ENCODE results near the gene SERPINB7. TPM values are rescaled to one million over a fixed set of nuclear protein-coding genes. Genes with fewer than 3 reads are reported as not detected.

SERPINB7 gene
- total RNA-seq, 1 experiment from 2014 or later: not detected

GRCh38 chr18:63783394-63783793, 8.2 kb downstream of the SERPINB7 start:
- no peaks in the 10 kb centered on the region for H3K27me3 Mint-ChIP-seq (ENCODE audit: low read depth)
- no CpG with 5 or more reads among the region's 5 CpGs for WGBS (ENCODE audit: extremely low coverage, insufficient read length, low lambda C conversion rate)
- DNase-seq: peak; percentile 43

More at GRCh38 chr18:63783394-63783793, 8.2 kb downstream of the SERPINB7 start:
- H4K20me1 ChIP-seq (ENCODE audit: control insufficient read depth, insufficient read depth, insufficient read length): no peaks in the 10 kb centered on the region
- H3K9ac ChIP-seq (ENCODE audit: extremely low read depth, insufficient read length, low read length): no peak overlapping the region
- H2BK20ac ChIP-seq (ENCODE audit: low read depth, low read length, poor library complexity, severe bottlenecking): no peak overlapping the region
- H3K4me1 ChIP-seq (ENCODE audit: insufficient read depth, low read length): no peaks in the 10 kb centered on the region
- no peak overlapping the region for H2BK12ac ChIP-seq (ENCODE audit: insufficient read length, low read depth, low read length)
- no peak overlapping the region for H3K23ac ChIP-seq (ENCODE audit: insufficient read length, low read depth, low read length)
- H3K4me2 ChIP-seq (ENCODE audit: insufficient read depth, insufficient read length, low read length): no peak overlapping the region
- H3K27ac Mint-ChIP-seq: no peak overlapping the region
- H4K5ac ChIP-seq (ENCODE audit: insufficient read length, low read depth, low read length): no peak overlapping the region
- no peak overlapping the region for H2BK5ac ChIP-seq (ENCODE audit: insufficient read length, low read length)
- no peak overlapping the region for H2AFZ ChIP-seq (ENCODE audit: low read length)
- H2BK120ac ChIP-seq (ENCODE audit: low read depth, low read length, poor library complexity, severe bottlenecking): no peak overlapping the region
- no peak overlapping the region for H3K27ac ChIP-seq (ENCODE audit: insufficient read length, low read depth, low read length)
- no peak overlapping the region for H3K14ac ChIP-seq (ENCODE audit: insufficient read depth, low read length)
- H3T11ph ChIP-seq (ENCODE audit: low read length): no peak overlapping the region
- no peaks in the 10 kb centered on the region for H3K9me3 ChIP-seq (ENCODE audit: control insufficient read depth, low read depth, low read length)
- no peak overlapping the region for H4K8ac ChIP-seq (replicated peaks; ENCODE audit: insufficient read length, low read depth, low read length)
- no peaks in the 10 kb centered on the region for H3K79me1 ChIP-seq (ENCODE audit: insufficient read depth, low read depth, low read length, poor library complexity, severe bottlenecking)
- H3K9me3 Mint-ChIP-seq: no peaks in the 10 kb centered on the region
- H3K56ac ChIP-seq (ENCODE audit: insufficient read length, low read depth, low read length): no peak overlapping the region
- no peak overlapping the region for H3K18ac ChIP-seq (ENCODE audit: insufficient read length, low read depth, low read length)
- peak; percentile 41 for TF ChIP-seq CTCF (conservative IDR thresholded peaks at IDR 0.05)
- no peak overlapping the region for H4K91ac ChIP-seq (ENCODE audit: insufficient read length, low read depth, low read length)
- H3K4ac ChIP-seq (ENCODE audit: low read depth, low read length): no peak overlapping the region
- H3K23me2 ChIP-seq (ENCODE audit: insufficient read length, low read depth, low read length, poor library complexity, severe bottlenecking): no peaks in the 10 kb centered on the region
- no peak overlapping the region for H2AK5ac ChIP-seq (ENCODE audit: insufficient read length, low read length)
- H2BK15ac ChIP-seq (ENCODE audit: low read depth, low read length): no peak overlapping the region
- no peaks in the 10 kb centered on the region for H3K36me3 Mint-ChIP-seq (ENCODE audit: insufficient read depth in 1 of 3, low read depth in 3 of 3)
- H3K27me3 ChIP-seq (ENCODE audit: insufficient read depth, low read length): no peaks in the 10 kb centered on the region
- H3K4me1 Mint-ChIP-seq: no peaks in the 10 kb centered on the region
- H3K4me3 Mint-ChIP-seq: no peak overlapping the region
- no peaks in the 10 kb centered on the region for H3K79me2 ChIP-seq (ENCODE audit: insufficient read depth, low read length)

Data from H9 (cell line).